CD4-positive, alpha-beta T cell (primary cell): Measurements from ENCODE around the gene ENPP5. TPM values are rescaled to one million over a fixed set of nuclear protein-coding genes. Genes with fewer than 3 reads are reported as not detected.

ENCODE experiments used
- ATAC-seq: fragments of 200-7000 bp; cut with Tn5 transposase; one replicate; pipeline ENCODE4 v1.10.0; 2022; ENCODE audit warnings: mild to moderate bottlenecking; ENCODE audit not compliant: poor library complexity
- CTCF ChIA-PET: fragments of 350-600 bp; sonication (Branson Sonifier 250); formaldehyde crosslinking; loops from one replicate; lab custom pipeline; 2021; ENCODE audit warnings: antibody characterized with exemption, inconsistent platforms; lab: Charles Lee
- POLR2A ChIA-PET: fragments of 350-600 bp; sonication (Branson Sonifier 250); formaldehyde crosslinking; loops from one replicate; lab custom pipeline; 2021; ENCODE audit warnings: antibody characterized with exemption, inconsistent platforms; lab: Charles Lee
- DNase-seq, 14 experiments: peaks; one replicate each; pipeline ENCODE4 v3.0.0-alpha.2; 2013 to 2020; ENCODE audit warnings: mixed read lengths in 2 of 14
- H3K27ac ChIP-seq, 2 donors: one replicate each; pipeline versions ENCODE4 v1.5.1 to v1.7.0; 2013; ENCODE audit warnings: low read length in 2 of 2, low read depth in 1 of 2, mild to moderate bottlenecking in 1 of 2
- H3K27me3 ChIP-seq, 2 experiments: 1 replicate in 1 of 2; 2 replicates in 1 of 2; pipeline versions ENCODE4 v1.6.1 to v1.7.0; 2013; ENCODE audit warnings: low read length in 2 of 2, control low read depth in 1 of 2, mild to moderate bottlenecking in 1 of 2, moderate library complexity in 1 of 2; ENCODE audit not compliant: insufficient read depth in 2 of 2, control insufficient read depth in 1 of 2
- H3K36me3 ChIP-seq: one replicate; pipeline ENCODE4 v1.6.1; 2013; ENCODE audit warnings: low read length, control low read depth; ENCODE audit not compliant: insufficient read depth
- H3K4me1 ChIP-seq: one replicate; pipeline ENCODE4 v1.6.1; 2013; ENCODE audit warnings: low read length, control low read depth; ENCODE audit not compliant: insufficient read depth
- H3K4me3 ChIP-seq: one replicate; pipeline ENCODE4 v1.5.1; 2013; ENCODE audit warnings: mild to moderate bottlenecking, low read length, moderate library complexity
- H3K9me3 ChIP-seq, 2 experiments: 1 replicate in 1 of 2; 2 replicates in 1 of 2; pipeline versions ENCODE4 v1.6.1 to v1.7.0; 2013; ENCODE audit warnings: low read length in 2 of 2, mild to moderate bottlenecking in 2 of 2, control low read depth in 1 of 2, moderate library complexity in 1 of 2; ENCODE audit not compliant: control insufficient read depth in 1 of 2, insufficient read depth in 1 of 2
- H3K27ac Mint-ChIP-seq: one replicate; pipeline ENCODE4 v1.8.0; 2020; ENCODE audit warnings: mixed read lengths
- H3K27me3 Mint-ChIP-seq: one replicate; pipeline ENCODE4 v1.8.0; 2021; ENCODE audit warnings: mixed read lengths
- H3K36me3 Mint-ChIP-seq: one replicate; pipeline ENCODE4 v1.8.0; 2021; ENCODE audit warnings: low read depth, mixed read lengths
- H3K4me1 Mint-ChIP-seq: one replicate; pipeline ENCODE4 v1.8.0; 2021; ENCODE audit warnings: low read depth, mixed read lengths
- H3K4me3 Mint-ChIP-seq: one replicate; pipeline ENCODE4 v1.8.0; 2020; ENCODE audit warnings: mild to moderate bottlenecking, mixed read lengths
- H3K9me3 Mint-ChIP-seq: one replicate; pipeline ENCODE4 v1.8.0; 2020; ENCODE audit warnings: mixed read lengths
- intact Hi-C, 2 experiments: fragments of 100-400 bp; cut with DNase I in 1 of 2; cut with micrococcal nuclease in 1 of 2; formaldehyde crosslinking; loops; one replicate each; pipeline versions ENCODE4 v1.15.1 to v1.9.0; 2023 to 2025; cut with DNase I, micrococcal nuclease
- total RNA-seq, 174 experiments: library from RNA in 2 of 174; stranded (reverse) in 2 of 174; gene quantifications; one replicate each; pipeline ENCODE4 v1.2.3 and lab custom pipeline; 2021 to 2026
- TF ChIP-seq, protein P1 (sequence below): fragments of 200-600 bp; IDR thresholded peaks from one replicate; pipeline ENCODE4 v1.8.0; 2022; ENCODE audit warnings: antibody characterized with exemption, mild to moderate bottlenecking

ENPP5 gene
- total RNA-seq, 2 experiments from 2014 or later, result 0.11 to 0.19 TPM

DNA sequence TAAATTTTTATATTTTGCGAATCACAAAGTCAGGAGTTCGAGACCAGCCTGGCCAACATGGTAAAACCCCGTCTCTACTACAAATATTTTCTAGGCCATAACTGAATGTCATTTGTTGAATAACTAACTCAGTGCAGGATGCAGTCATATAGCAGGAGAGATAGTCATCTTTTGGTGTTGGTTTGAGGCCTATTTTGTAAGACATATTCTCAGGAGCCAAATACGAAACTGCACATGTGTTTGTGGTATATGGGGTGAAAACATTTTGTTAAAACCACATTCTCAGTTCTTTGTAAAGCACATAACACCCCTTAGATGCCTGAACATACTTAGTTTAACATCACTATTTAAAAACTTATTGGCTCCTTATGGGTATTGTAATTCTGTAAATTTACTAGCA lies 4.7 kb upstream of the ENPP5 start:
- peaks cover 0 to 4% of the 10 kb centered on the region in 2 experiments for H3K27me3 ChIP-seq
- intact Hi-C loops, result no loop called here
- no peak overlapping the region for H3K27ac ChIP-seq
- H3K9me3 ChIP-seq, result no peaks in the 10 kb centered on the region
- H3K4me1 ChIP-seq, result peaks cover 13% of the 10 kb centered on the region
- ChIA-PET CTCF (interaction anchor here (1.5 kb wide), 1 partner anchor 10 kb away, joined by 3 read pairs; no protein-coding TSS in a partner anchor), POLR2A (no interaction called here)
- H3K27ac Mint-ChIP-seq, result peak overlapping the region; percentile 35
- peak overlapping the region; percentile 13 for H3K4me3 Mint-ChIP-seq
- TF ChIP-seq, protein P1, sequence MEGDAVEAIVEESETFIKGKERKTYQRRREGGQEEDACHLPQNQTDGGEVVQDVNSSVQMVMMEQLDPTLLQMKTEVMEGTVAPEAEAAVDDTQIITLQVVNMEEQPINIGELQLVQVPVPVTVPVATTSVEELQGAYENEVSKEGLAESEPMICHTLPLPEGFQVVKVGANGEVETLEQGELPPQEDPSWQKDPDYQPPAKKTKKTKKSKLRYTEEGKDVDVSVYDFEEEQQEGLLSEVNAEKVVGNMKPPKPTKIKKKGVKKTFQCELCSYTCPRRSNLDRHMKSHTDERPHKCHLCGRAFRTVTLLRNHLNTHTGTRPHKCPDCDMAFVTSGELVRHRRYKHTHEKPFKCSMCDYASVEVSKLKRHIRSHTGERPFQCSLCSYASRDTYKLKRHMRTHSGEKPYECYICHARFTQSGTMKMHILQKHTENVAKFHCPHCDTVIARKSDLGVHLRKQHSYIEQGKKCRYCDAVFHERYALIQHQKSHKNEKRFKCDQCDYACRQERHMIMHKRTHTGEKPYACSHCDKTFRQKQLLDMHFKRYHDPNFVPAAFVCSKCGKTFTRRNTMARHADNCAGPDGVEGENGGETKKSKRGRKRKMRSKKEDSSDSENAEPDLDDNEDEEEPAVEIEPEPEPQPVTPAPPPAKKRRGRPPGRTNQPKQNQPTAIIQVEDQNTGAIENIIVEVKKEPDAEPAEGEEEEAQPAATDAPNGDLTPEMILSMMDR, result no peak
- H3K36me3 ChIP-seq, result no peaks in the 10 kb centered on the region
- DNase-seq, result peak in 3 of 14 experiments; percentile 45 to 76 (median 54)
- no peak overlapping the region for H3K4me3 ChIP-seq
- no peaks in the 10 kb centered on the region for H3K36me3 Mint-ChIP-seq
- ATAC-seq, result peak; percentile 30
- H3K27me3 Mint-ChIP-seq, result peaks cover 23% of the 10 kb centered on the region
- peaks cover 26% of the 10 kb centered on the region for H3K4me1 Mint-ChIP-seq
- H3K9me3 Mint-ChIP-seq, result no peaks in the 10 kb centered on the region

DNA sequence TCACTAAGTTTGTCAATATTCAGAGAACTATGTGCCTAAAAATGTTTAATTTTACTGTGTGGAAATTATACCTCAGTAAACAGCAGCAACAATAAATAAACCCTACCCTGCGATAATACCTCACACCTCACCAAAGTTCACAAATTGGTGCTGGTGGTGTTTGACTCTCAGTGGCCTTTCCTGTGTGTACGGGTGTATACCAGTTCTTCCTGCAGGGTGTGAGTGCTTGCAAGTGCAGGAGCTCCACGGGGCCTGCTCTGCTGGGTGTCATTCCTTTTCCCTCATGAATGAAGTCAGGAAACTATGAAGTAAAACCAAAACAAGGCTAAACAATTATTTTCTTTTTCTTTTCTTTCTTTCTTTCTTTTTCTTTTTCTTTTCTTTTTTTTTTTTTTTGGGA lies 4.1 kb upstream of the ENPP5 start:
- Mint-ChIP-seq H3K4me3 (no peak overlapping the region), H3K9me3 (no peaks in the 10 kb centered on the region), H3K27ac (peak overlapping the region; percentile 35), H3K4me1 (peaks cover 32% of the 10 kb centered on the region), H3K36me3 (no peaks in the 10 kb centered on the region), H3K27me3 (peaks cover 28% of the 10 kb centered on the region)
- ChIA-PET CTCF (interaction anchor here (1.5 kb wide), 1 partner anchor 10 kb away, joined by 3 read pairs; no protein-coding TSS in a partner anchor), POLR2A (no interaction called here)
- no peaks in the 10 kb centered on the region for H3K9me3 ChIP-seq
- intact Hi-C loops, result loop anchor here in 1 of 2 experiments (5.0 kb wide), 1 partner anchor 477 kb away; the partner anchor contains the start of genes CYP39A1 and SLC25A27
- H3K36me3 ChIP-seq, result no peaks in the 10 kb centered on the region
- H3K27ac ChIP-seq, result no peak overlapping the region
- H3K27me3 ChIP-seq, result peaks cover 0 to 9% of the 10 kb centered on the region in 2 experiments
- TF ChIP-seq, protein P1, result no peak
- H3K4me1 ChIP-seq, result peaks cover 17% of the 10 kb centered on the region
- DNase-seq, result peak in 3 of 14 experiments; percentile 5 to 66 (median 13)
- no peak for ATAC-seq
- no peak overlapping the region for H3K4me3 ChIP-seq

DNA sequence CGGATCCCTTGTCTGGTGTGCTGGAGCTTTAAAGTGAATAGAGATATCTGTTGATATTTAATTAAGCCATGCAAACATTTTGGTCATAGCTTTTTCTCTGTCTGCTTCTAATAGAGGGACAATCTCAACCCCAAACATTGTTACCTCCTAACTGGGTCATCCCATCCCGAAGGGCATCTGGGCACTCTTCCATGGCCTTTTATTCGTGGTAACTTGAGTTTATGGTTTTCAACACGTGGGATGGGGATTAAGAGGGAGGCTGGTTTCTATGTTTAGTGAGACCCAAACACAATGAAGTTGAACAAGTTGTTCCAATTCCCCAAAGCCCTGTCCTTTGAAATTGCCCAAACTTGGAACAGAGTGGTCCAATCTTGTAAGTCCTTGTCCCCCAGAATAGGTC lies 1.4 kb upstream of the ENPP5 start:
- ATAC-seq (no peak), DNase-seq (no peak)
- H3K36me3 Mint-ChIP-seq, result no peaks in the 10 kb centered on the region
- peaks cover 35% of the 10 kb centered on the region for H3K27me3 Mint-ChIP-seq
- Histone ChIP-seq H3K4me3 (no peak overlapping the region), H3K9me3 (no peaks in the 10 kb centered on the region), H3K36me3 (no peaks in the 10 kb centered on the region), H3K27ac (no peak overlapping the region), H3K4me1 (peaks cover 17% of the 10 kb centered on the region), H3K27me3 (peaks cover 0 to 17% of the 10 kb centered on the region in 2 experiments)
- no peaks in the 10 kb centered on the region for H3K9me3 Mint-ChIP-seq
- ChIA-PET POLR2A (interaction anchor here (2.9 kb wide), 1 partner anchor 42 kb away, joined by 18 read pairs; the partner anchor contains the start of gene ENPP4), CTCF (interaction anchor here (1.1 to 1.5 kb wide), 2 partner anchors 10 to 82 kb away, joined by 3 to 4 read pairs; no protein-coding TSS in a partner anchor)
- intact Hi-C loops, result loop anchor here in 1 of 2 experiments (5.0 kb wide), 1 partner anchor 480 kb away; the partner anchor contains the start of genes CYP39A1 and SLC25A27
- H3K27ac Mint-ChIP-seq, result no peak overlapping the region
- peaks cover 33% of the 10 kb centered on the region for H3K4me1 Mint-ChIP-seq
- peak overlapping the region; percentile 4 for H3K4me3 Mint-ChIP-seq
- TF ChIP-seq, protein P1, result no peak
